GM12878 (cell line): ENCODE results near the gene HIKESHI.

Source experiments
- BCL11A ChIP-seq: IDR thresholded peaks from 2 replicates; pipeline ENCODE4 v1.6.1; 2011; ENCODE audit warnings: low read depth, low read length
- EZH2 ChIP-seq: IDR thresholded peaks from 2 replicates; pipeline ENCODE4 v1.6.1; 2012; ENCODE audit warnings: low read depth, mild to moderate bottlenecking, control low read depth, inconsistent platforms, low read length, borderline replicate concordance; ENCODE audit not compliant: control insufficient read depth
- RAD21 ChIP-seq: IDR thresholded peaks from 2 replicates; pipeline ENCODE4 v1.6.1; 2011; ENCODE audit warnings: mild to moderate bottlenecking, low read depth, low read length, moderate library complexity; ENCODE audit not compliant: insufficient read depth
- RCOR1 ChIP-seq: conservative IDR thresholded peaks from 2 replicates; pipeline ENCODE4 v1.6.1; 2012; ENCODE audit warnings: low read depth, low read length, improper control_type of control experiment
- SRF ChIP-seq, 2 experiments: IDR thresholded peaks; 2 replicates each; pipeline ENCODE4 v1.6.1; 2011; ENCODE audit warnings: low read depth in 2 of 2, low read length in 2 of 2, mild to moderate bottlenecking in 1 of 2, moderate library complexity in 1 of 2
- YBX1 ChIP-seq: fragments of 450-650 bp; IDR thresholded peaks from 2 replicates; pipeline ENCODE4 v1.6.1; 2016; ENCODE audit warnings: antibody characterized with exemption
- TF ChIP-seq, protein P1 (sequence below): fragments of 450-650 bp; formaldehyde crosslinking; IDR thresholded peaks from 2 replicates; pipeline ENCODE4 v1.5.0; 2022; ENCODE audit warnings: mild to moderate bottlenecking, missing genetic modification characterization

GRCh38 chr11:86256608-86257007 is 45.4 kb upstream of the HIKESHI start:
- TF ChIP-seq SRF (IDR thresholded peaks at IDR 0.05; ENCODE audit: low read depth in 2 of 2, low read length in 2 of 2) (no peak), RCOR1 (no peak), EZH2 (no peak), YBX1 (no peak), RAD21 (no peak), BCL11A (no peak)
- TF ChIP-seq, protein P1, sequence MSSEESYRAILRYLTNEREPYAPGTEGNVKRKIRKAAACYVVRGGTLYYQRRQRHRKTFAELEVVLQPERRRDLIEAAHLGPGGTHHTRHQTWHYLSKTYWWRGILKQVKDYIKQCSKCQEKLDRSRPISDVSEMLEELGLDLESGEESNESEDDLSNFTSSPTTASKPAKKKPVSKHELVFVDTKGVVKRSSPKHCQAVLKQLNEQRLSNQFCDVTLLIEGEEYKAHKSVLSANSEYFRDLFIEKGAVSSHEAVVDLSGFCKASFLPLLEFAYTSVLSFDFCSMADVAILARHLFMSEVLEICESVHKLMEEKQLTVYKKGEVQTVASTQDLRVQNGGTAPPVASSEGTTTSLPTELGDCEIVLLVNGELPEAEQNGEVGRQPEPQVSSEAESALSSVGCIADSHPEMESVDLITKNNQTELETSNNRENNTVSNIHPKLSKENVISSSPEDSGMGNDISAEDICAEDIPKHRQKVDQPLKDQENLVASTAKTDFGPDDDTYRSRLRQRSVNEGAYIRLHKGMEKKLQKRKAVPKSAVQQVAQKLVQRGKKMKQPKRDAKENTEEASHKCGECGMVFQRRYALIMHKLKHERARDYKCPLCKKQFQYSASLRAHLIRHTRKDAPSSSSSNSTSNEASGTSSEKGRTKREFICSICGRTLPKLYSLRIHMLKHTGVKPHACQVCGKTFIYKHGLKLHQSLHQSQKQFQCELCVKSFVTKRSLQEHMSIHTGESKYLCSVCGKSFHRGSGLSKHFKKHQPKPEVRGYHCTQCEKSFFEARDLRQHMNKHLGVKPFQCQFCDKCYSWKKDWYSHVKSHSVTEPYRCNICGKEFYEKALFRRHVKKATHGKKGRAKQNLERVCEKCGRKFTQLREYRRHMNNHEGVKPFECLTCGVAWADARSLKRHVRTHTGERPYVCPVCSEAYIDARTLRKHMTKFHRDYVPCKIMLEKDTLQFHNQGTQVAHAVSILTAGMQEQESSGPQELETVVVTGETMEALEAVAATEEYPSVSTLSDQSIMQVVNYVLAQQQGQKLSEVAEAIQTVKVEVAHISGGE (CRISPR knock-in tag) = no peak
